Esophagus muscularis mucosa (tissue), 4 donors: ENCODE measurements around the gene CXCL12. TPM values are rescaled to one million over a fixed set of nuclear protein-coding genes. Genes with fewer than 3 reads are reported as not detected.

Source experiments
- DNase-seq: peaks from one replicate; pipeline ENCODE4 v3.0.0-alpha.2; 2017; ENCODE audit errors: extremely low spot score
- H3K27ac ChIP-seq, 4 donors: fragments of 200-600 bp; sonication (generic); replicated peaks in 1 of 4; 1 replicate in 3 of 4; 2 replicates in 1 of 4; pipeline ENCODE4 v1.5.1; 2016 to 2019; ENCODE audit warnings: mild to moderate bottlenecking in 1 of 4
- H3K27me3 ChIP-seq, 4 donors: fragments of 200-600 bp; sonication (generic); one replicate each; pipeline versions ENCODE4 v1.5.1 to v1.6.0; 2016 to 2019
- H3K36me3 ChIP-seq, 4 donors: fragments of 200-600 bp; sonication (generic); one replicate each; pipeline ENCODE4 v1.5.1; 2016 to 2019
- H3K4me1 ChIP-seq, 4 donors: fragments of 200-600 bp; sonication (generic); one replicate each; pipeline ENCODE4 v1.5.1; 2016 to 2019
- H3K4me3 ChIP-seq, 4 donors: fragments of 200-600 bp; sonication (generic); 1 replicate in 2 of 4; 2 replicates in 2 of 4; pipeline ENCODE4 v1.5.1; 2016 to 2019; ENCODE audit warnings: mild to moderate bottlenecking in 4 of 4, moderate library complexity in 1 of 4
- H3K9me3 ChIP-seq, 4 donors: fragments of 200-600 bp; sonication (generic); 1 replicate in 3 of 4; 2 replicates in 1 of 4; pipeline ENCODE4 v1.5.1; 2016 to 2019
- EP300 ChIP-seq: sonication (generic); formaldehyde crosslinking; IDR thresholded peaks from one replicate; pipeline ENCODE4 v1.6.1; 2017; ENCODE audit warnings: antibody characterized with exemption
- POLR2A ChIP-seq: fragments of 450-650 bp; IDR thresholded peaks from one replicate; pipeline ENCODE4 v1.6.1; 2017; ENCODE audit warnings: antibody characterized with exemption, moderate library complexity, mild to moderate bottlenecking, low read depth
- POLR2AphosphoS5 ChIP-seq, 2 donors: sonication (generic); formaldehyde crosslinking; IDR thresholded peaks; one replicate each; pipeline ENCODE4 v1.6.1; 2017; ENCODE audit warnings: antibody characterized with exemption in 2 of 2
- WGBS: methylation state at CpG from one replicate; pipeline ENCODE4 v1.1.5; 2018; 5-methylcytosine and 5-hydroxymethylcytosine counted together
- intact Hi-C: fragments of 100-400 bp; cut with DNase I; formaldehyde crosslinking; loops from one replicate; pipeline ENCODE4 v1.15.1; 2023
- total RNA-seq, 4 donors: library from RNA; depleted of rRNA; stranded (reverse); fragments of >200 nt; gene quantifications; one replicate each; pipeline versions ENCODE4 v1.1.0 to v1.2.1, GENCODE V29; 2016
- TF ChIP-seq, protein P1 (sequence below), 3 experiments: fragments of 200-600 bp in 2 of 3; fragments of 450-650 bp in 1 of 3; sonication (generic) in 2 of 3; IDR thresholded peaks; one replicate each; pipeline ENCODE4 v1.5.1; 2017 to 2019; ENCODE audit warnings: antibody characterized with exemption in 3 of 3, mild to moderate bottlenecking in 2 of 3, moderate library complexity in 1 of 3

CXCL12 gene
- total RNA-seq, 4 donors from 2014 or later, result 47.9 to 88.8 (median 51.8) TPM

DNA sequence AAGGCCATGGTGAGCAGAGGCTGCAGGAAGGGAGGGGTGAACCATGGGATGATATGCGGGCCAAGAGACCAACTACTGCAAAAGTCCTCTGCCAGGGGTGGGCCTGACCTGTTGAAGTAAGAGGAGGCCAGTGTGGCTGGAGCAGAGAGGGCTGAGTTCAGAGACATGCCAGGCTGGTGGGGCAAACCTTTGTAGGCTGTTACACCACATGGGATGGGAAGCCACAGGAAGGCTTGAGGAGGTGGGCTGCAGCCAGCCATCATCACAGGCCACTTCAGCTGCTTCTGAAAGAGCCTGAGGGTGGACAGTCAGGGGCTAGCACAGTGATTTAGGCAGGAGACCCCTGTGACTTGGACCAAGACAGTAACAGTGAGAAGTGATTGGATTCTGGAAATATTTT lies 20.3 kb downstream of the CXCL12 start:
- no peak for DNase-seq
- Histone ChIP-seq H3K4me1 (no peaks in the 10 kb centered on the region), H3K9me3 (no peaks in the 10 kb centered on the region), H3K36me3 (peaks cover 0 to 4% (median 0%) of the 10 kb centered on the region in 4 donors), H3K4me3 (no peak overlapping the region), H3K27me3 (peaks cover 0 to 3% (median 0%) of the 10 kb centered on the region in 4 donors), H3K27ac (no peak overlapping the region)
- WGBS, result 100% methylated on average over 1 of the region's 1 CpG
- TF ChIP-seq EP300 (no peak), POLR2A (no peak), POLR2AphosphoS5 (IDR thresholded peaks at IDR 0.05) (no peak)
- intact Hi-C loops, result no loop called here

DNA sequence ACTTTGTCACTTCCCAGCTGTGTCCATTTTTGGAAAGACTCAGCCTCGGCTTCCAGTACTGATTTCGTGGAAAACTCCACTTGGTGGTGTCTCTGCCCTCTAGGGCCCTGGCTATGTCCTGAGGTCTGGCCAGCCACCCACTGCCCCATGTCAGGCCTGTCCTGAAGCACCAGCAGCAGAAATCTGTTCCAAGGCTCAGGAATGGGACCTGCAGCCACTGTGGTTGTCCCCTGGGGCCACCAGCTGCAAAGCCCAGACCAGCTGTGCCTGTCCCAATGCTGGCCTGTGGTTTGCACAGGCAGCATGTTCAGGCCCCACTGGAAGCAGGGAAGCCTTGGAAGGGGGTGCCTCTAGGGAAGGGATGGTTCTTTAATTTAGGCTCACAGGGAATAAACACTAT lies 21.2 kb downstream of the CXCL12 start:
- Histone ChIP-seq H3K4me3 (no peak overlapping the region), H3K9me3 (no peaks in the 10 kb centered on the region), H3K4me1 (no peaks in the 10 kb centered on the region), H3K36me3 (peaks cover 0 to 4% (median 0%) of the 10 kb centered on the region in 4 donors), H3K27me3 (peaks cover 0 to 3% (median 0%) of the 10 kb centered on the region in 4 donors), H3K27ac (no peak overlapping the region)
- intact Hi-C loops, result no loop called here
- no peak for DNase-seq
- TF ChIP-seq POLR2AphosphoS5 (IDR thresholded peaks at IDR 0.05), result no peak
- no peak for TF ChIP-seq POLR2A
- no peak for TF ChIP-seq EP300
- TF ChIP-seq, protein P1, sequence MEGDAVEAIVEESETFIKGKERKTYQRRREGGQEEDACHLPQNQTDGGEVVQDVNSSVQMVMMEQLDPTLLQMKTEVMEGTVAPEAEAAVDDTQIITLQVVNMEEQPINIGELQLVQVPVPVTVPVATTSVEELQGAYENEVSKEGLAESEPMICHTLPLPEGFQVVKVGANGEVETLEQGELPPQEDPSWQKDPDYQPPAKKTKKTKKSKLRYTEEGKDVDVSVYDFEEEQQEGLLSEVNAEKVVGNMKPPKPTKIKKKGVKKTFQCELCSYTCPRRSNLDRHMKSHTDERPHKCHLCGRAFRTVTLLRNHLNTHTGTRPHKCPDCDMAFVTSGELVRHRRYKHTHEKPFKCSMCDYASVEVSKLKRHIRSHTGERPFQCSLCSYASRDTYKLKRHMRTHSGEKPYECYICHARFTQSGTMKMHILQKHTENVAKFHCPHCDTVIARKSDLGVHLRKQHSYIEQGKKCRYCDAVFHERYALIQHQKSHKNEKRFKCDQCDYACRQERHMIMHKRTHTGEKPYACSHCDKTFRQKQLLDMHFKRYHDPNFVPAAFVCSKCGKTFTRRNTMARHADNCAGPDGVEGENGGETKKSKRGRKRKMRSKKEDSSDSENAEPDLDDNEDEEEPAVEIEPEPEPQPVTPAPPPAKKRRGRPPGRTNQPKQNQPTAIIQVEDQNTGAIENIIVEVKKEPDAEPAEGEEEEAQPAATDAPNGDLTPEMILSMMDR (IDR thresholded peaks at IDR 0.05), result no peak
- WGBS, result 100% methylated on average over 1 of the region's 2 CpGs

DNA sequence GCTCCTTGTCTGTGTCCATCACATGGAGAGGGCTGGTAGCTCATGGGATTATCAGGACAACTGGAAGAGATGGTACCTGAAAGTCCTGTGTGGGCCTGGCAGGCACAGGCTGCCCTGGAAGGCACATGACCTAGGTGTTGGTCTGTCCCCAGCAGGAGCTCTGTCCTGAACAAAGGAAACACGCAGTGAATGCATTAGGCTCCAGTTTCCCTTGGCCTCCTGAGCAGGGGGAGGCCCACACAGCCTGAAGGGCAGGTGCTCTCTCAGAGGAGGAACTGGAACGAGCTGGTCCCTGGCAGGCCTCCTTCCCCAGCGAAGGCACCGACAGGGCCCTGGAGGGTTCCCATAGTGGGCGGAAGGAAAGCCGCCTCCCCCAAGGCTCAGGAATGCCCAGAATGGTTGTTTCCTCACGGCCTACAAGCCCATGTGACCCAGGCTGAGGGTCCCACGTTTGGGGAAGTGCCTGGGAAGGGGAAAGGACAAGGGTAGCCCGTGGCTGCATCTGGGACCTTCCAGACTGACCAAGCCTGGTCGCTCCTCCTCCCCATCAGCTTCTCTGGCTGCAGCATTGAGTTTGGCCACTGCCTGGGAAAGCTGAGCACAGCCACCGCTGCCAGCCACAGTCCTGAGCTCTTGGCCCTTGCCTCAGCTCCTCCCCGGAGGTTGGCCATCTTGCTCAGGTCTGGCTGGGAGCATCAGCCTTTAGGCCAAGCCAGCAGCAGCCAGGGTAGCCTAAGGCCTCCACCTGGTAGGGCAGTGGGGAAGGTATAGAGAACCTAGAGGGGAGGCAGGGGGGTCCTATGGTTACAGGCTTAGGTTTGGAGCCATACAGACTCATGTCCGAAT lies 21.8 kb downstream of the CXCL12 start:
- Histone ChIP-seq H3K4me1 (peaks cover 0 to 4% (median 0%) of the 10 kb centered on the region in 4 donors), H3K36me3 (peaks cover 0 to 4% (median 0%) of the 10 kb centered on the region in 4 donors), H3K4me3 (no peak overlapping the region), H3K9me3 (no peaks in the 10 kb centered on the region), H3K27me3 (peaks cover 0 to 3% (median 0%) of the 10 kb centered on the region in 4 donors), H3K27ac (no peak overlapping the region)
- TF ChIP-seq POLR2A (no peak), EP300 (no peak), POLR2AphosphoS5 (IDR thresholded peaks at IDR 0.05) (no peak)
- TF ChIP-seq, protein P1 (IDR thresholded peaks at IDR 0.05), result no peak
- no peak for DNase-seq
- WGBS, result 83% methylated on average over 5 of the region's 13 CpGs
- intact Hi-C loops, result no loop called here

DNA sequence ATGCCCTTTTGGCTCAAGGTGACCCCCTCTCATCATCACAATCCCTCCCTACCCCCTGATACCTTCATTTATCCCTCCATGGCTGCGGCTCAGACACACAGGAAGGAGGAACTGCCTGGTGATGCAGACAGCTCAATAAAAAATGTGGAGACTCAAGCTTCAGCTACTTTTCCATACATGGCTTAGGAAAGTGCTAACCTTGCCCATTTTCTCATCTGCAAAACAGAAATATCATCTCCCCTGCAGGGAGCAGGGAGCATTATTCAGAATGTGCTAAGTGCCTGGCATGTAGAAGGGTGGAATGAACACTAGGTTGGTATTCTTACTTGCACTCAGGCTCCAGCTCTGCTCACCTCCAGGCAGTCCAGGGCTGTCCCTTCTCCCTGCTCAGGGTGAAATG lies 23.8 kb downstream of the CXCL12 start:
- Histone ChIP-seq H3K9me3 (no peaks in the 10 kb centered on the region), H3K27me3 (peaks cover 0 to 3% (median 0%) of the 10 kb centered on the region in 4 donors), H3K36me3 (no peaks in the 10 kb centered on the region), H3K4me3 (no peak overlapping the region), H3K4me1 (peaks cover 0 to 6% (median 0%) of the 10 kb centered on the region in 4 donors), H3K27ac (no peak overlapping the region)
- no peak for TF ChIP-seq POLR2AphosphoS5 (IDR thresholded peaks at IDR 0.05)
- no peak for TF ChIP-seq POLR2A
- no peak for TF ChIP-seq EP300
- intact Hi-C loops, result no loop called here
- no peak for DNase-seq
- WGBS, result 54% methylated on average over 1 of the region's 1 CpG

DNA sequence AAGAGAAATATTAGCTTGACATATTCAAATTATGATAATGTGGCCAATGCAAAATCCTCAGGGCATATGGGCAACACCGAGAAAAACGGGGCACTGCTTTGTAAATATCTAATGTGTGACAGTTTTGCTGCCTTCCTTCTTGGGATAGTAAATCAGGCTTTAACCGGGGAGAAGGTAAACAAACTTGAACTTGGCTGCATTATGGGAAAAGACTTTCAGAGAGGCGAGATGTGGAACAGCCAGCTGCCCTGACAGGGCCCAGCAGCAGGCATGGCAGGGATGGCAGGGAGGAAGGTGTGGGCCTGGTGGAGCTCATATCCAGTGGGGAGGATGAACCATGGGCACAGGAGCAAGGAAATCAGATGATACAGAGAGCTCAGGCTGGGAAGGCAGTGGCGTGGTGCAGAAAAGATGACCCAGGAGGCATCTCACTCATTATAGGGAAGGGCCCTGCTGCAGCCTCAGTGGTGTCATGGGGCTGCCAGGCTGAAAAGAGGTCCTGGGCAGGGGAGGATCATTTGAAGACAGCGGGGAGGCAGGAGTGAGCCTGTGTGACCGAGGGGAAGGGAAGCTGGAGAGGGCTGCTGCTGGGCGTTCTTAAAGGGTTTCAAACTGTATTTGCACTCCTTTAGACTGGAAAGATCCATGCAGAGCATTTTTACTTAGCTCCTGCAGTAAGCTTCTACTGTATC lies 26.7 kb downstream of the CXCL12 start:
- Histone ChIP-seq H3K9me3 (no peaks in the 10 kb centered on the region), H3K4me1 (peaks cover 0 to 6% (median 0%) of the 10 kb centered on the region in 4 donors), H3K4me3 (no peak overlapping the region), H3K27ac (no peak overlapping the region), H3K27me3 (no peaks in the 10 kb centered on the region), H3K36me3 (no peaks in the 10 kb centered on the region)
- intact Hi-C loops, result no loop called here
- no peak for DNase-seq
- TF ChIP-seq, protein P1 (IDR thresholded peaks at IDR 0.05), result no peak
- no peak for TF ChIP-seq POLR2AphosphoS5 (IDR thresholded peaks at IDR 0.05)
- no peak for TF ChIP-seq EP300
- no peak for TF ChIP-seq POLR2A
- 70% methylated on average over 8 of the region's 8 CpGs for WGBS
